Pancreas (tissue), 10 donors: ENCODE results near the gene TWF2. TPM values are rescaled to one million over a fixed set of nuclear protein-coding genes. Genes with fewer than 3 reads are reported as not detected.

Experiments
- ATAC-seq, 4 donors: fragments of 200-7000 bp; cut with Tn5 transposase; one replicate each; pipeline versions ENCODE4 v1.8.0 to v1.9.1; 2020; ENCODE audit warnings: mild to moderate bottlenecking in 4 of 4, moderate library complexity in 4 of 4
- DNase-seq, 6 donors: peaks; one replicate each; pipeline ENCODE4 v3.0.0-alpha.2; 2020
- FAIRE-seq: peaks from 2 replicates; lab custom pipeline; 2012; peaks lifted over from hg19 to GRCh38; lab: Jason Lieb, UNC
- H3K27ac ChIP-seq, 4 donors: fragments of 200-600 bp; sonication (generic); 1 replicate in 3 of 4; 2 replicates in 1 of 4; pipeline versions ENCODE4 v1.5.0 to v1.8.0; 2020
- H3K27me3 ChIP-seq, 4 donors: fragments of 200-600 bp; one replicate each; pipeline ENCODE4 v1.8.0; 2021
- H3K36me3 ChIP-seq, 3 donors: fragments of 200-600 bp; sonication (generic) in 1 of 3; one replicate each; pipeline versions ENCODE4 v1.5.0 to v1.8.0; 2020 to 2021
- H3K4me1 ChIP-seq, 3 donors: fragments of 200-600 bp; one replicate each; pipeline ENCODE4 v1.8.0; 2021
- H3K4me3 ChIP-seq, 4 donors: fragments of 200-600 bp; sonication (generic) in 2 of 4; one replicate each; pipeline versions ENCODE4 v1.5.0 to v1.8.0; 2020 to 2021
- H3K9me3 ChIP-seq, 4 donors: fragments of 200-600 bp; one replicate each; pipeline ENCODE4 v1.8.0; 2021
- WGBS, 2 donors: extraction: QIAGEN DNeasy Blood & Tissue Kit; methylation state at CpG; one replicate each; pipeline ENCODE4 v1.1.7; 2013; 5-methylcytosine and 5-hydroxymethylcytosine counted together
- intact Hi-C, 3 donors: fragments of 100-400 bp; cut with DNase I; formaldehyde crosslinking; loops; one replicate each; pipeline versions ENCODE4 v1.11.1 to v1.14.2; 2022
- polyA plus RNA-seq, 2 donors: library from polyadenylated mRNA; stranded (reverse); fragments of 200-250 nt; gene quantifications; one replicate each; pipeline ENCODE4 v1.2.3, GENCODE V29; 2013
- total RNA-seq, 6 donors: library from RNA; stranded (reverse); fragmentation: NEBNext Ultra II Directional in 4 of 6; extraction: Animal tissue kit (Norgen Biotek cat#: 25700) in 4 of 6; gene quantifications; one replicate each; pipeline versions ENCODE4 v1.2.1 to v1.2.4, GENCODE V29; 2021 to 2023
- TF ChIP-seq, protein P1 (sequence below), 4 donors: fragments of 200-600 bp; sonication (generic) in 3 of 4; IDR thresholded peaks; one replicate each; pipeline versions ENCODE4 v1.5.0 to v1.8.0; 2021; ENCODE audit warnings: antibody characterized with exemption in 4 of 4
- donor health status: healthy with polysubstance abuse.
- donor health status: DM: no; HTN: no; CAD: no; lungs with moderate emphysema.
- donor health status: DM: no; HTN: no; CAD: no.
- donor health status: control.
- donor health status: control.
- donor health status: Bipolar disorder and iron deficiency.
- donor health status: DM: yes; HTN: yes; CAD: no.
- donor health status: DM: no; HTN: no; CAD: no.
- donor health status: DM: no; HTN: no; CAD: no.
- donor health status: DM: yes; HTN: yes; CAD: no.

The TWF2 gene
- total and polyA plus RNA-seq, 8 donors, result 8.9 to 26.8 (median 12.3) TPM

DNA sequence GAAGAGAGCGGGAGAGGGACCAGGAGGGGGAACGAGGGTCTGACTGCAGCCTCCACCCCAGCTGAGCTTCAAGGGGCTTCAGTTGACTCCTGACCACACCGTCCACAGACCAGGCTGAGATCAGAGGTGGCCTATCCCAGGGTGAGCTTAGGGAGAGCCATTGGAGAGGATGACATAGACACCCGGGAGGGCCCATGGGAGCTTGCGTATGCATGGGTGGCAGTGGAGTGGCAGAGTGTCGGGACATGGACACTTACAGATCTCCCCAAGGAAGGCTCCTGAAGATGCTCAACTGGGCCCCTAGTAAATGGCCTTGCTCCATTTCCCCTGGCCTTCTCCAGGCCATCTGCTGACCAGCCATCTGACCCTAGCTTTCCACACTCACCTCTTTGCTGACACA is 53.6 kb downstream of the TWF2 start:
- Histone ChIP-seq H3K27me3 (no peaks in the 10 kb centered on the region), H3K9me3 (no peaks in the 10 kb centered on the region), H3K4me1 (peaks cover 0 to 3% (median 0%) of the 10 kb centered on the region in 3 donors), H3K4me3 (no peak overlapping the region), H3K36me3 (no peaks in the 10 kb centered on the region), H3K27ac (no peak overlapping the region)
- FAIRE-seq (no peak), DNase-seq (no peak), ATAC-seq (no peak)
- WGBS, 2 donors, result 87 to 90% methylated on average over 6 of the region's 6 CpGs
- TF ChIP-seq, protein P1, sequence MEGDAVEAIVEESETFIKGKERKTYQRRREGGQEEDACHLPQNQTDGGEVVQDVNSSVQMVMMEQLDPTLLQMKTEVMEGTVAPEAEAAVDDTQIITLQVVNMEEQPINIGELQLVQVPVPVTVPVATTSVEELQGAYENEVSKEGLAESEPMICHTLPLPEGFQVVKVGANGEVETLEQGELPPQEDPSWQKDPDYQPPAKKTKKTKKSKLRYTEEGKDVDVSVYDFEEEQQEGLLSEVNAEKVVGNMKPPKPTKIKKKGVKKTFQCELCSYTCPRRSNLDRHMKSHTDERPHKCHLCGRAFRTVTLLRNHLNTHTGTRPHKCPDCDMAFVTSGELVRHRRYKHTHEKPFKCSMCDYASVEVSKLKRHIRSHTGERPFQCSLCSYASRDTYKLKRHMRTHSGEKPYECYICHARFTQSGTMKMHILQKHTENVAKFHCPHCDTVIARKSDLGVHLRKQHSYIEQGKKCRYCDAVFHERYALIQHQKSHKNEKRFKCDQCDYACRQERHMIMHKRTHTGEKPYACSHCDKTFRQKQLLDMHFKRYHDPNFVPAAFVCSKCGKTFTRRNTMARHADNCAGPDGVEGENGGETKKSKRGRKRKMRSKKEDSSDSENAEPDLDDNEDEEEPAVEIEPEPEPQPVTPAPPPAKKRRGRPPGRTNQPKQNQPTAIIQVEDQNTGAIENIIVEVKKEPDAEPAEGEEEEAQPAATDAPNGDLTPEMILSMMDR (IDR thresholded peaks at IDR 0.05), result no peak
- intact Hi-C loops, result no loop called here

DNA sequence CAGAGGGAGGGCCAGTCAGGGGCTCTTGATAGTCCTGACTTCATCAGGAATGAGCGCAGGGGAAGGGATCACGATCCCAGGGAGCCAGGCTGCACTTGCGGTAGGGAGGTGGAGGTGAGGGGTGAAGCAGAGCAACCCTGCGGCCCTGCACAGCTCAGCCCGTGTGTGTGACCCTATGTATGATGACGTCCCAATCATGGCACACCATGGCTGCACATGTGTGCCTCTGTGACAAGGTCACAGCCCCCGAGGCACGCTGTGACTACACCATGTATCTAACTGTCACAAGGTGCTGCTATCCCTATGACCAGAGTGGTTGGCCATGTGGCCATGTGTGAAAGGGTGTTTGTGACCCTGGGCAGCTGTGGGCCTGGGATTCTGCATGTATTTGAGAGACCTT is 54.3 kb downstream of the TWF2 start:
- no peak overlapping the region for H3K27ac ChIP-seq
- TF ChIP-seq, protein P1 (IDR thresholded peaks at IDR 0.05), result no peak
- DNase-seq, result no peak
- intact Hi-C loops, result no loop called here
- WGBS, 2 donors, result 74 to 85% methylated on average over 8 of the region's 8 CpGs
- H3K4me3 ChIP-seq, result no peak overlapping the region
- H3K9me3 ChIP-seq, result no peaks in the 10 kb centered on the region
- no peak for ATAC-seq
- H3K4me1 ChIP-seq, result no peaks in the 10 kb centered on the region
- H3K36me3 ChIP-seq, result no peaks in the 10 kb centered on the region
- no peak for FAIRE-seq
- H3K27me3 ChIP-seq, result no peaks in the 10 kb centered on the region

DNA sequence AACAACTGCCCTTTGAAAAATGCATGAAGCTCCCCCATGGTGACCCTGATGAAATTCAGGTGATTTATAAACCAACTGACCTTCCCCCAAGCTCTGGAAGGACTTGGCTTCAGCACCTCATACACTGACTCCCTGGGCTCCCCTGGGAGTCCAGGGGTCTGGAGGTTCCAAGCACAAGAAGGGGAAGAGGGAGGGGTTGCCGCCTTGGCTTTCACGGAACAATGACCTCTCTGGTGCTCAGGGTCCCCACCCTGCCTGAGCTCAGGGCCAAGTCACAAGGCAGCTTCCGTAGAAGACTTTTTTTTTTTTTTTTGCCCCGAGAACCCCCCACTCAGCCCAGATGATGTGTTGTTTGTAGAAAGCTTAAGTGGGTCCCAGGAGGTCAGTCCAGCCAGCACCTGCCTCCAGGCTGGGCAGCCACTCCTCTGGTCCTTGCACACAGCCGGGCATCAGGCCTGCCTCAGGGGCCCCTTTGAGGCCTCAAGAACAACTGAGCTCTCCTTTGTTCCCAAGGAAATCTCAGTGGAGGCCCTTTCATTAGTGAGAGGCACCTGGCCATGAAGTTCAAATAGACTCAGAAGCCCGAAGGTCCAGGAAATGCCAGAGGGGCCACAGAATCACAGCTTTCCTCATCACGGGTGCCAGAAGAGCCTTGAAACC is 55.0 kb downstream of the TWF2 start:
- DNase-seq (no peak), ATAC-seq (no peak), FAIRE-seq (no peak)
- TF ChIP-seq, protein P1 (IDR thresholded peaks at IDR 0.05), result no peak
- Histone ChIP-seq H3K4me3 (no peak overlapping the region), H3K36me3 (no peaks in the 10 kb centered on the region), H3K9me3 (no peaks in the 10 kb centered on the region), H3K27me3 (no peaks in the 10 kb centered on the region), H3K4me1 (no peaks in the 10 kb centered on the region), H3K27ac (no peak overlapping the region)
- intact Hi-C loops, result no loop called here
- WGBS, 2 donors, result 86 to 87% methylated on average over 7 of the region's 7 CpGs

DNA sequence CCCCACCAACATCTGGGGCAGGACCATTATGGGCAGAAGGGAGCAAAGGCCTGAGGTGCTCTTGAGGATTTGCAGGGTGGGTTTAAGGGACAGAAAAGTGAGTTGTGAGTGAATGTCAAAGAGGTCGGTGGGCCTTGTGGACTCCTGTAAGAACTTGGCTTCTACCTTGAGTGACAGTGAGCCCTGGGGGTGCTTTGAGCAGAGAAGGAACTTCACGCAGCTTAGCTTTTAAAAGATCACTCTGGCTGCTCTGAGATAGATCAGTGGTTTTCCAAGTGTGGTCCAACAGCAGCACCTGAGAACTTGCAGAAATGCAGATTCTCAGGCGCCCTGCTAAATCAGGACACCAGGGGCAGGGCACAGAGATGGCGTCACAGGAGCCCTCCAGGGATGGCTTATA is 56.3 kb downstream of the TWF2 start:
- Histone ChIP-seq H3K27me3 (no peaks in the 10 kb centered on the region), H3K4me3 (no peak overlapping the region), H3K27ac (no peak overlapping the region), H3K9me3 (no peaks in the 10 kb centered on the region), H3K4me1 (no peaks in the 10 kb centered on the region), H3K36me3 (no peaks in the 10 kb centered on the region)
- TF ChIP-seq, protein P1 (IDR thresholded peaks at IDR 0.05), result no peak
- intact Hi-C loops, result no loop called here
- 72 to 87% methylated on average over 4 of the region's 4 CpGs for WGBS, 2 donors
- ATAC-seq (no peak), DNase-seq (no peak), FAIRE-seq (no peak)

DNA sequence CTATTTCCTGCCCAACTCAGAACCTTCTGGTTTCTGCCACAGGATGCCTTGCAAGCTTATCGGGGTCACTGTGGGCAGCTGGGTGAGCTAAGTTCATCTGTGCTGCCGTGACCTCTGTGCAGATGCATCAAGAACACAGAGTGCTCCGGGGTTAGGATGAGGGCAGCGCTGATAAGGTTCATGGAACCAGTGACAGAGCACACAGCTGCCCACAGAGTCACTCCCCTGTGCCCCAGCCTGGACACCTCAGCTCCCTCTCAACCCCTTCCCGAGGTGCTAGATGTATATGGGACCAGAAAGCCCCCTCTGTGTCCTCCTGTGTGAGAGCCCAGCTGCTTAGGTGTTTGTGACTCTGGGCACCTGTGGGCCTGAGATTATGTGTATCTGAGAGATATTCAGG is 56.8 kb downstream of the TWF2 start:
- TF ChIP-seq, protein P1 (IDR thresholded peaks at IDR 0.05), result no peak
- DNase-seq, result no peak
- 67 to 70% methylated on average over 5 of the region's 5 CpGs for WGBS, 2 donors
- intact Hi-C loops, result no loop called here
- Histone ChIP-seq H3K36me3 (no peaks in the 10 kb centered on the region), H3K4me3 (no peak overlapping the region), H3K27ac (no peak overlapping the region), H3K27me3 (no peaks in the 10 kb centered on the region), H3K9me3 (no peaks in the 10 kb centered on the region), H3K4me1 (no peaks in the 10 kb centered on the region)
- FAIRE-seq, result no peak
- peak in 2 of 4 donors; percentile 13 to 34 for ATAC-seq
